ENCODE measurements around the gene OR10D3.
"Not testable (repeated sequence)": the region's sequence is repeated elsewhere in the genome, so short reads cannot be mapped to it uniquely, and the experiment has no call there.

Gene OR10D3

GRCh38 chr11:124183068-124183467, at the start of gene OR10D3:
OR10D3 (plus strand) TSS chr11:124183345; CDS start chr11:124185270, 1,925 bp downstream.
- H3K27me3 ChIP-seq (ENCODE audit: insufficient read depth, low read length), result peaks cover 2% of the 10 kb centered on the region; the same call in 1 of the 2 replicates

GRCh38 chr11:124143034-124143433, 40.1 kb upstream of the OR10D3 start:
- H3K4me3 ChIP-seq (ENCODE audit: low read length), result no peak overlapping the region

More at GRCh38 chr11:124183068-124183467, at the start of gene OR10D3:
- Histone ChIP-seq H3K4me1 (ENCODE audit: insufficient read depth, low read length) (no peaks in the 10 kb centered on the region), H3K27ac (ENCODE audit: low read length) (no peak within 1 kb of the TSS), H3K9me3 (ENCODE audit: insufficient read depth, low read depth, low read length) (no peaks in the 10 kb centered on the region), H3K9ac (ENCODE audit: low read depth, low read length) (no peak within 1 kb of the TSS), H3K36me3 (ENCODE audit: insufficient read depth, low read depth, low read length) (no peaks in the 10 kb centered on the region), H3K4me3 (ENCODE audit: low read length) (no peak within 1 kb of the TSS)

GRCh38 chr11:124147951-124148350, 35.2 kb upstream of the OR10D3 start:
- no peak overlapping the region for H3K27ac ChIP-seq (ENCODE audit: low read length)
- H3K9ac ChIP-seq (ENCODE audit: low read depth, low read length), result no peak overlapping the region
- no peaks in the 10 kb centered on the region for H3K9me3 ChIP-seq (ENCODE audit: insufficient read depth, low read depth, low read length)
- H3K27me3 ChIP-seq (ENCODE audit: insufficient read depth, low read length), result no peaks in the 10 kb centered on the region
- H3K36me3 ChIP-seq (ENCODE audit: insufficient read depth, low read depth, low read length), result no peaks in the 10 kb centered on the region
- H3K4me1 ChIP-seq (ENCODE audit: insufficient read depth, low read length), result peaks cover 8% of the 10 kb centered on the region; the same call in 1 of the 2 replicates
- H3K4me3 ChIP-seq (ENCODE audit: low read length), result no peak overlapping the region

More at GRCh38 chr11:124143034-124143433, 40.1 kb upstream of the OR10D3 start:
- Histone ChIP-seq H3K27ac (ENCODE audit: low read length) (no peak overlapping the region), H3K9ac (ENCODE audit: low read depth, low read length) (no peak overlapping the region), H3K4me1 (ENCODE audit: insufficient read depth, low read length) (peaks cover 8% of the 10 kb centered on the region; the same call in 1 of the 2 replicates), H3K9me3 (ENCODE audit: insufficient read depth, low read depth, low read length) (no peaks in the 10 kb centered on the region; the same call in none of the 2 replicates), H3K36me3 (ENCODE audit: insufficient read depth, low read depth, low read length) (no peaks in the 10 kb centered on the region), H3K27me3 (ENCODE audit: insufficient read depth, low read length) (no peaks in the 10 kb centered on the region)

GRCh38 chr11:124150684-124151083, 32.5 kb upstream of the OR10D3 start:
- Histone ChIP-seq H3K27ac (ENCODE audit: low read length) (no peak overlapping the region), H3K4me3 (ENCODE audit: low read length) (no peak overlapping the region), H3K9ac (ENCODE audit: low read depth, low read length) (no peak overlapping the region), H3K27me3 (ENCODE audit: insufficient read depth, low read length) (no peaks in the 10 kb centered on the region), H3K36me3 (ENCODE audit: insufficient read depth, low read depth, low read length) (no peaks in the 10 kb centered on the region), H3K9me3 (ENCODE audit: insufficient read depth, low read depth, low read length) (no peaks in the 10 kb centered on the region), H3K4me1 (ENCODE audit: insufficient read depth, low read length) (no peaks in the 10 kb centered on the region)

GRCh38 chr11:124152770-124153407, 30.3 kb upstream of the OR10D3 start:
- H3K27ac ChIP-seq (ENCODE audit: low read length), result no peak overlapping the region
- H3K4me1 ChIP-seq (ENCODE audit: insufficient read depth, low read length), result no peaks in the 10 kb centered on the region
- no peaks in the 10 kb centered on the region for H3K36me3 ChIP-seq (ENCODE audit: insufficient read depth, low read depth, low read length)
- no peak overlapping the region for H3K9ac ChIP-seq (ENCODE audit: low read depth, low read length)
- H3K4me3 ChIP-seq (ENCODE audit: low read length), result no peak overlapping the region
- no peaks in the 10 kb centered on the region for H3K27me3 ChIP-seq (ENCODE audit: insufficient read depth, low read length)
- no peaks in the 10 kb centered on the region for H3K9me3 ChIP-seq (ENCODE audit: insufficient read depth, low read depth, low read length)

GRCh38 chr11:124153821-124154220, 29.3 kb upstream of the OR10D3 start:
- H3K4me1 ChIP-seq (ENCODE audit: insufficient read depth, low read length), result no peaks in the 10 kb centered on the region

GRCh38 chr11:124159481-124159880, 23.7 kb upstream of the OR10D3 start:
- Histone ChIP-seq H3K27me3 (ENCODE audit: insufficient read depth, low read length) (peaks cover 21% of the 10 kb centered on the region), H3K36me3 (ENCODE audit: insufficient read depth, low read depth, low read length) (no peaks in the 10 kb centered on the region), H3K4me1 (ENCODE audit: insufficient read depth, low read length) (peaks cover 4% of the 10 kb centered on the region; the same call in 1 of the 2 replicates), H3K4me3 (ENCODE audit: low read length) (no peak overlapping the region), H3K9me3 (ENCODE audit: insufficient read depth, low read depth, low read length) (no peaks in the 10 kb centered on the region), H3K9ac (ENCODE audit: low read depth, low read length) (no peak overlapping the region), H3K27ac (ENCODE audit: low read length) (no peak overlapping the region)

More at GRCh38 chr11:124153821-124154220, 29.3 kb upstream of the OR10D3 start:
- no peaks in the 10 kb centered on the region for H3K36me3 ChIP-seq (ENCODE audit: insufficient read depth, low read depth, low read length)
- no peaks in the 10 kb centered on the region for H3K27me3 ChIP-seq (ENCODE audit: insufficient read depth, low read length)
- no peak overlapping the region for H3K4me3 ChIP-seq (ENCODE audit: low read length)
- no peaks in the 10 kb centered on the region for H3K9me3 ChIP-seq (ENCODE audit: insufficient read depth, low read depth, low read length)
- H3K27ac ChIP-seq (ENCODE audit: low read length), result no peak overlapping the region
- no peak overlapping the region for H3K9ac ChIP-seq (ENCODE audit: low read depth, low read length)

- peaks cover 32% of the 10 kb centered on the region for H3K27me3 ChIP-seq (ENCODE audit: insufficient read depth, low read length)
- no peaks in the 10 kb centered on the region for H3K9me3 ChIP-seq (ENCODE audit: insufficient read depth, low read depth, low read length)
- no peak overlapping the region for H3K27ac ChIP-seq (ENCODE audit: low read length)
- no peaks in the 10 kb centered on the region for H3K36me3 ChIP-seq (ENCODE audit: insufficient read depth, low read depth, low read length)
- no peak overlapping the region for H3K9ac ChIP-seq (ENCODE audit: low read depth, low read length)
- peaks cover 4% of the 10 kb centered on the region; the same call in 1 of the 2 replicates for H3K4me1 ChIP-seq (ENCODE audit: insufficient read depth, low read length)
- no peak overlapping the region for H3K4me3 ChIP-seq (ENCODE audit: low read length)
These were observed 22.2 kb upstream of the OR10D3 start for GRCh38 chr11:124160986-124161385.

- H3K9me3 ChIP-seq (ENCODE audit: insufficient read depth, low read depth, low read length), result no peaks in the 10 kb centered on the region
- no peak overlapping the region for H3K27ac ChIP-seq (ENCODE audit: low read length)
- H3K36me3 ChIP-seq (ENCODE audit: insufficient read depth, low read depth, low read length), result no peaks in the 10 kb centered on the region
- no peak overlapping the region for H3K9ac ChIP-seq (ENCODE audit: low read depth, low read length)
- H3K4me1 ChIP-seq (ENCODE audit: insufficient read depth, low read length), result no peaks in the 10 kb centered on the region
- H3K27me3 ChIP-seq (ENCODE audit: insufficient read depth, low read length), result peaks cover 76% of the 10 kb centered on the region
- no peak overlapping the region for H3K4me3 ChIP-seq (ENCODE audit: low read length)
These were observed 15.3 kb upstream of the OR10D3 start for GRCh38 chr11:124167826-124168231.

GRCh38 chr11:124168796-124169195, 14.3 kb upstream of the OR10D3 start:
- Histone ChIP-seq H3K27me3 (ENCODE audit: insufficient read depth, low read length) (peaks cover 74% of the 10 kb centered on the region), H3K36me3 (ENCODE audit: insufficient read depth, low read depth, low read length) (no peaks in the 10 kb centered on the region), H3K4me3 (ENCODE audit: low read length) (no peak overlapping the region), H3K9me3 (ENCODE audit: insufficient read depth, low read depth, low read length) (no peaks in the 10 kb centered on the region), H3K4me1 (ENCODE audit: insufficient read depth, low read length) (no peaks in the 10 kb centered on the region), H3K9ac (ENCODE audit: low read depth, low read length) (no peak overlapping the region), H3K27ac (ENCODE audit: low read length) (no peak overlapping the region)

GRCh38 chr11:124170315-124170714, 12.8 kb upstream of the OR10D3 start:
- not testable (repeated sequence) for H3K36me3 ChIP-seq (ENCODE audit: insufficient read depth, low read depth, low read length); H3K4me1 ChIP-seq (ENCODE audit: insufficient read depth, low read length); H3K9me3 ChIP-seq (ENCODE audit: insufficient read depth, low read depth, low read length); H3K9ac ChIP-seq (ENCODE audit: low read depth, low read length); H3K27ac ChIP-seq (ENCODE audit: low read length); H3K4me3 ChIP-seq (ENCODE audit: low read length)
- H3K27me3 ChIP-seq (ENCODE audit: insufficient read depth, low read length), result peaks cover 66% of the 10 kb centered on the region

GRCh38 chr11:124170801-124171586, 12.2 kb upstream of the OR10D3 start:
- Histone ChIP-seq H3K27me3 (ENCODE audit: insufficient read depth, low read length) (peaks cover 61% of the 10 kb centered on the region), H3K36me3 (ENCODE audit: insufficient read depth, low read depth, low read length) (no peaks in the 10 kb centered on the region), H3K9ac (ENCODE audit: low read depth, low read length) (no peak overlapping the region), H3K4me3 (ENCODE audit: low read length) (no peak overlapping the region), H3K27ac (ENCODE audit: low read length) (no peak overlapping the region), H3K4me1 (ENCODE audit: insufficient read depth, low read length) (no peaks in the 10 kb centered on the region; the same call in 1 of the 2 replicates), H3K9me3 (ENCODE audit: insufficient read depth, low read depth, low read length) (no peaks in the 10 kb centered on the region)
